ENCODE results near the gene NOSTRIN. TPM values are rescaled to one million over a fixed set of nuclear protein-coding genes. Genes with fewer than 3 reads are reported as not detected.
"Not testable (repeated sequence)": the region's sequence is repeated elsewhere in the genome, so short reads cannot be mapped to it uniquely, and the experiment has no call there.

The NOSTRIN gene
- total RNA-seq, 1 experiment from 2014 or later = 9.8 TPM

DNA sequence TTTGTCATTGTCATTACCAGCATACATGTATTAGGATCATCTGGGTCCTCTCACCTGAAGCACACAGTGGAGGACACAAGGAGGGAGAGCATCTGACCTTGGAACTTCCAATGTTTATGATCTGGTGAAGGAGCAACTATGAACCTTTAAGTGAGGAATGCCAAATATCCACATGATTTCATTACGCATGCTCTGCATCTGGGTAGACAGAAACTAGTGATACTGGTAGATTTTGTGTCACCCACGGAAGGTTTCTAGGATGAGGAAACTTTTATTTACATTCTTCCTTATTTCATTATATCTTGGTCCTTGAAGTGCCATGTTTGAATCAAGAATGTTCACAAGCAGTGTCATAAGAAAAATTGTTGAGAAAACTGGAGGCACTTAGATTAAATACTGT, 55.7 kb downstream of the NOSTRIN start:
- H3K4me3 ChIP-seq (ENCODE audit: low read depth, low read length) = no peak overlapping the region
- ChIA-PET CTCF (no interaction called here), POLR2A (no interaction called here)
- no TSS peak for BruUV-seq (replicated peaks)
- H3K27me3 ChIP-seq (replicated peaks; ENCODE audit: control insufficient read depth, insufficient read depth, low read length) = no peaks in the 10 kb centered on the region
- TF ChIP-seq, protein P1, sequence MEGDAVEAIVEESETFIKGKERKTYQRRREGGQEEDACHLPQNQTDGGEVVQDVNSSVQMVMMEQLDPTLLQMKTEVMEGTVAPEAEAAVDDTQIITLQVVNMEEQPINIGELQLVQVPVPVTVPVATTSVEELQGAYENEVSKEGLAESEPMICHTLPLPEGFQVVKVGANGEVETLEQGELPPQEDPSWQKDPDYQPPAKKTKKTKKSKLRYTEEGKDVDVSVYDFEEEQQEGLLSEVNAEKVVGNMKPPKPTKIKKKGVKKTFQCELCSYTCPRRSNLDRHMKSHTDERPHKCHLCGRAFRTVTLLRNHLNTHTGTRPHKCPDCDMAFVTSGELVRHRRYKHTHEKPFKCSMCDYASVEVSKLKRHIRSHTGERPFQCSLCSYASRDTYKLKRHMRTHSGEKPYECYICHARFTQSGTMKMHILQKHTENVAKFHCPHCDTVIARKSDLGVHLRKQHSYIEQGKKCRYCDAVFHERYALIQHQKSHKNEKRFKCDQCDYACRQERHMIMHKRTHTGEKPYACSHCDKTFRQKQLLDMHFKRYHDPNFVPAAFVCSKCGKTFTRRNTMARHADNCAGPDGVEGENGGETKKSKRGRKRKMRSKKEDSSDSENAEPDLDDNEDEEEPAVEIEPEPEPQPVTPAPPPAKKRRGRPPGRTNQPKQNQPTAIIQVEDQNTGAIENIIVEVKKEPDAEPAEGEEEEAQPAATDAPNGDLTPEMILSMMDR (IDR thresholded peaks at IDR 0.05; ENCODE audit: insufficient read depth in 1 of 2, low read depth in 1 of 2, low read length in 1 of 2, severe bottlenecking in 1 of 2, unreplicated experiment in 1 of 2) = no peak
- Mint-ChIP-seq H3K36me3 (ENCODE audit: insufficient read depth, unreplicated experiment) (peaks cover 26% of the 10 kb centered on the region), H3K27me3 (ENCODE audit: insufficient read depth, unreplicated experiment) (no peaks in the 10 kb centered on the region), H3K9me3 (ENCODE audit: unreplicated experiment) (no peaks in the 10 kb centered on the region), H3K4me3 (ENCODE audit: unreplicated experiment) (no peak overlapping the region), H3K27ac (ENCODE audit: unreplicated experiment) (no peak overlapping the region), H3K4me1 (ENCODE audit: low read depth, unreplicated experiment) (peaks cover 13% of the 10 kb centered on the region)
- no peaks in the 10 kb centered on the region for H3K9me3 ChIP-seq
- no peaks in the 10 kb centered on the region for H3K36me3 ChIP-seq (ENCODE audit: control insufficient read depth, insufficient read depth, low read length)
- intact Hi-C loops (cut with micrococcal nuclease; ENCODE audit: unreplicated experiment) = loop anchor here (5.0 kb wide), 1 partner anchor 59 kb away; no protein-coding TSS in a partner anchor
- 0 out of 2 replicates have a peak, but pooled peaks cover 8% of the 10 kb centered on the region for H3K4me1 ChIP-seq
- DNase-seq = no peak

DNA sequence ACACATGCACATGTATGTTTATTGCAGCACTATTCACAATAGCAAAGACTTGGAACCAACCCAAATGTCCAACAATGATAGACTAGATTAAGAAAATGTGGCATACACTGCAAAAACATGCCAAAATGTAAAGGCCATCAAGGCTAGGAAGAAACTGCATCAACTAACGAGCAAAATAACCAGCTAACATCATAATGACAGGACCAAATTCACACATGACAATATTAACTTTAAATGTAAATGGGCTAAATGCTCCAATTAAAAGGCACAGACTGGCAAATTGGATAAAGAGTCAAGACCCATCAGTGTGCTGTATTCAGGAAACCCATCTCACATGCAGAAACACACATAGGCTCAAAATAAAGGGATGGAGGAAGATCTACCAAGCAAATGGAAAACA, 64.7 kb downstream of the NOSTRIN start:
- H3K36me3 ChIP-seq (ENCODE audit: control insufficient read depth, insufficient read depth, low read length); H3K4me3 ChIP-seq (ENCODE audit: low read depth, low read length); CTCF ChIA-PET; H3K9me3 Mint-ChIP-seq (ENCODE audit: unreplicated experiment); H3K4me3 Mint-ChIP-seq (ENCODE audit: unreplicated experiment); H3K4me1 Mint-ChIP-seq (ENCODE audit: low read depth, unreplicated experiment); H3K9me3 ChIP-seq; BruUV-seq (replicated peaks); H3K27me3 Mint-ChIP-seq (ENCODE audit: insufficient read depth, unreplicated experiment); H3K27me3 ChIP-seq (replicated peaks; ENCODE audit: control insufficient read depth, insufficient read depth, low read length); DNase-seq; POLR2A ChIA-PET; intact Hi-C loops (cut with micrococcal nuclease; ENCODE audit: unreplicated experiment); H3K4me1 ChIP-seq; H3K27ac Mint-ChIP-seq (ENCODE audit: unreplicated experiment): not testable (repeated sequence)
- peaks cover 37% of the 10 kb centered on the region for H3K36me3 Mint-ChIP-seq (ENCODE audit: insufficient read depth, unreplicated experiment)

DNA sequence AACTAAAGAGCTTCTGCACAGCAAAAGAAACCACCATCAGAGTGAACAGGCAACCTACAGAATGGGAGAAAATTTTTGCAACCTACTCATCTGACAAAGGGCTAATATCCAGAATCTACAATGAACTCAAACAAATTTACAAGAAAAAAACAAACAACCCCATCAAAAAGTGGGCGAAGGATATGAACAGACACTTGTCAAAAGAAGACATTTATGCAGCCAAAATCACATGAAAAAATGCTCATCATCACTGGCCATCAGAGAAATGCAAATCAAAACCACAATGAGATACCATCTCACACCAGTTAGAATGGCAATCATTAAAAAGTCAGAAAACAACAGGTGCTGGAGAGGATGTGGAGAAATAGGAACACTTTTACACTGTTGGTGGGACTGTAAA, 67.9 kb downstream of the NOSTRIN start:
- H3K36me3 Mint-ChIP-seq (ENCODE audit: insufficient read depth, unreplicated experiment); H3K9me3 Mint-ChIP-seq (ENCODE audit: unreplicated experiment); H3K4me3 ChIP-seq (ENCODE audit: low read depth, low read length); BruUV-seq (replicated peaks); H3K27me3 ChIP-seq (replicated peaks; ENCODE audit: control insufficient read depth, insufficient read depth, low read length); H3K4me1 Mint-ChIP-seq (ENCODE audit: low read depth, unreplicated experiment); intact Hi-C loops (cut with micrococcal nuclease; ENCODE audit: unreplicated experiment); H3K27ac Mint-ChIP-seq (ENCODE audit: unreplicated experiment); CTCF ChIA-PET; POLR2A ChIA-PET; H3K4me1 ChIP-seq; DNase-seq; H3K27me3 Mint-ChIP-seq (ENCODE audit: insufficient read depth, unreplicated experiment); H3K9me3 ChIP-seq; H3K4me3 Mint-ChIP-seq (ENCODE audit: unreplicated experiment); H3K36me3 ChIP-seq (ENCODE audit: control insufficient read depth, insufficient read depth, low read length): not testable (repeated sequence)

DNA sequence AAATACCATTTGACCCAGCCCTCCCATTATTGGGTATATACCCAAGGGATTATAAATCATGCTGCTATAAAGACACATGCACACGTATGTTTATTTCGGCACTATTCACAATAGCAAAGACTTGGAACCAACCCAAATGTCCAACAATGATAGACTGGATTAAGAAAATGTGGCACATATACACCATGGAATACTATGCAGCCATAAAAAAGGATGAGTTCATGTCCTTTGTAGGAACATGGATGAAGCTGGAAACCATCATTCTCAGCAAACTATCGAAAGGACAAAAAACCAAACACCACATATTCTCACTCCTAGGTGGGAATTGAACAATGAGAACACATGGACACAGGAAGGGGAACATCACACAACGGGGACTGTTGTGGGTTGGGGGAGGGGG, 68.4 kb downstream of the NOSTRIN start:
- DNase-seq; H3K27ac Mint-ChIP-seq (ENCODE audit: unreplicated experiment); H3K4me3 Mint-ChIP-seq (ENCODE audit: unreplicated experiment); H3K4me3 ChIP-seq (ENCODE audit: low read depth, low read length); BruUV-seq (replicated peaks); H3K9me3 ChIP-seq; H3K36me3 Mint-ChIP-seq (ENCODE audit: insufficient read depth, unreplicated experiment); H3K9me3 Mint-ChIP-seq (ENCODE audit: unreplicated experiment); H3K4me1 Mint-ChIP-seq (ENCODE audit: low read depth, unreplicated experiment); H3K27me3 ChIP-seq (replicated peaks; ENCODE audit: control insufficient read depth, insufficient read depth, low read length); H3K4me1 ChIP-seq; intact Hi-C loops (cut with micrococcal nuclease; ENCODE audit: unreplicated experiment); H3K36me3 ChIP-seq (ENCODE audit: control insufficient read depth, insufficient read depth, low read length); H3K27me3 Mint-ChIP-seq (ENCODE audit: insufficient read depth, unreplicated experiment); CTCF ChIA-PET; POLR2A ChIA-PET: not testable (repeated sequence)
